HG03103 (cell line): Measurements from ENCODE around the gene FUT8.
"Not testable (repeated sequence)": the region's sequence is repeated elsewhere in the genome, so short reads cannot be mapped to it uniquely, and the experiment has no call there.

Source experiments
- ATAC-seq: cut with Tn5 transposase; IDR thresholded peaks from one replicate; pipeline ENCODE4 v1.9.1; 2021; ENCODE audit warnings: low read depth; ENCODE audit not compliant: unreplicated experiment

Gene FUT8

GRCh38 chr14:65444230-65444629 lies 31.7 kb downstream of the FUT8 start:
- ATAC-seq, result no peak

GRCh38 chr14:65446159-65446558 lies 33.6 kb downstream of the FUT8 start:
- no peak for ATAC-seq

DNA sequence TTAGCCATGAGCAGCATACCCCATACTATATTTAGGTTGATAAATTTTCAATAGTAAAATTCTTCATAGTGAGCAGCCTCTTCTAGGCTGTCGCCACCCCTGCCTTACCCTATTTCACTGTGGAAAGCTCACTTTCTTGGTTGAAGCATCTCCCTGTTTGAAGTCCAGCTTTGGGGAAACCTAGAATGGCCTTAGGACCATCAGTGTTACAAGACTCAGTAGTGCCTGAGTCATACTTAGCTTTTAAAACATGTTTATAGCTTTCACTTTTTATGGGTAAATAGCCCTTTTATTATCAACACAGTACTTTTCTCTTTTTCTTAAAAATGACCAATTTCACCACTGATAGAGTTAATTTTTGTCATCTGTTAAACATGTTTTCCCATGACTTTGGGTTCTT lies 37.1 kb downstream of the FUT8 start:
- ATAC-seq, result no peak

DNA sequence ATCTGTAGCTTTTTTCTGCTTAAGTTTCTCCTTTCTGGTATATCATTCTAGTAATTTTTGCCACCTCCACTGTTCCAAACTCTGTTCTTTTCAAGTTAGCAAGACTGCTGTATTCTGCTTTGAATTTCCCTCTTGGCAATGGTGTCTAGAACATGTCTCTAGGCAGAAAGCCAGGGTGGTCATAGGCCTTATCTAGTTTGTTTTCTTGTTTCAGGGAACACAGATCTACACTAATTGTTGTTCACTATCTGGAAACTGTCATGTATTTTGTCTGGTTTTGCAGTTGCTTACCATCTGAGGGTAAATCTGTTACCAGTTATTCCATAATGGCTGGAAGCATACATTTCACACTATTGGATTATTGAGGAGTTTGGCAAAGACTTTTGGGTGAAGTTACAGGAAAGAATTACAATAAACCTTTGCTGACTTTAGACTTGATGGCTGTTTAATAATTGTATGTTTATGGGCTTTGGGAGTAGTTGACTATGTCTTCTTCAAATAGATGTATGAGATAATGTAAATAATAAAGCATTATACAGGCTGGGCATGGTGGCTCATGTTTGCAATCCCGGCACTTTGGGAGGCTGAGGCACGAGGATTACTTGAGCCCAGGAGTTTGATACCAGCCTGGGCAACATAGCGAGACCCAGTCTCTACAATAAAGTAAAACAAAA lies 41.4 kb downstream of the FUT8 start:
- ATAC-seq, result no peak

DNA sequence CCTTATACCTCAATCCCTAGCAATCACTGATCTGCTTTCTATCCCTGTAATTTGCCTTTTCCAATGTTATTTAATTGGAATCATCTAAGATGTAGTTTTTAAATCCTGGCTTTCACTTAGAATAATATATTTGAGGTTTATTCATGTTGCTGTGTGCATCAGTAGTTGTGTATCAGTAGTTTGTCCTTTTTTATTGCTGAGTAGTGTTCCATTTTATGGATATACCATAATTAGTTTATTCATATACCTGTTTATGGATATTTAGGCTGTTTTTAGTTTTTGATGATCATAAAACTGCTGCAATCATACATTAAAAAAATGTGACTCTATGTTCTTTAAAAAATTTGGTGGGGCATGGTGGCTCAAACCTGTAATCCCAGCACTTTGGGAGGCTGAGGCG lies 43.7 kb downstream of the FUT8 start:
- no peak for ATAC-seq

- no peak for ATAC-seq
Measured at GRCh38 chr14:65461730-65462129, 49.2 kb downstream of the FUT8 start.

DNA sequence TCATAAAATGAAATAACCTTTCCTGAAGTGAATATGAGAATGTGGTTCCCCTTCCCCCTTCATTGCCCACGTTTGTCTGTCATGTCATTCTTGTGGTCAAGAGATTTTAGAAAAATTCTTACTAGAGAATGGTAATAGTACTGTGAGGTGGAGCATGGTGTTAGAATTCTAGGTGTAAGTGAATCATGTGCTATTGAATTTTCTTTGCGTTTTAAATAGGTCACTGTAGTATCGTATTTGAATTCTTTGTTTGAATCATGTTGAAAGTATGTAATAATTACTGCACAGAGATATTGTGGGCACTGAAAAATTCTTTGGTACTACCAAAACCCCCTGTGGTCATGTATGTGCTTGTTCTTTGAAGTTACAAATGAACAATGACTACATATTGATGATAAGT lies 49.9 kb downstream of the FUT8 start:
- peak; percentile 56 for ATAC-seq

DNA sequence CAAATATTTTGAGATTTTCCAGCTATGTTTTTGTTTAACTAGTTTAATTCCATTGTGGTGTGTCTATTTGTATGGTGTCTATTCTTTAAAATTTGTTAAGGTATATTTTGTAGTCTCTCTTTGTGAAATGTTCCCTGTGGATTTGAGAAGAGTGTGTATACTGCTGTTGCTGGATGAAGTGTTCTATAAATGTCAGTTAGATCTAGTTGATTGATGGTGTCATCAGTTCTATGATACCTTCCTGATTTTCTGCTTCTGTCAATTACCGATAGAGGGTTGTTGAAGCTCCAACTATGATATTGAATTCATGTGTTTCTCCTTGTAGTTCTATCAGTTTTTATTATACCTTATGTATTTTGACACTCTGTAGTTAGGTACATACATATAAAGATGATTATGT lies 53.1 kb downstream of the FUT8 start:
- ATAC-seq, result no peak

DNA sequence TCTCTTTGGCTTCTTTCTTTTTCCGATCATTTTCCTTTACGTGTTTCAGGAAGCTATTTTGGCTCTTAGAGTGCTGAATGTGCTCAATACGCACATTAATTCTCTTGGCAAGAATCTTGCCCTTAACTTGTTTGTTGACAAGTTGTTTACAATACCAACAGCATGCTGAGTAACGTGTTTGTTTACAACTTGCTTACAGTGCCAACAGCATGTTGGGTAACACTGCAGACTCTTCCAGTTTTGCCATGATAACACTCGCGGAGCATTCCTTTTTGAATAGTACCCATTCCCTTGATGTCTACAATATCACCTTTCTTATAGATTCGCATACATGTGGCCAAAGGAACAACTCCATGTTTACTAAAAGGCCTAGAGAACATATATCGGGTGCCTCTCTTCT lies 55.4 kb downstream of the FUT8 start:
- not testable (repeated sequence) for ATAC-seq

GRCh38 chr14:65469903-65470302 lies 57.4 kb downstream of the FUT8 start:
- no peak for ATAC-seq

- ATAC-seq, result no peak
Measured at GRCh38 chr14:65470404-65470880, 57.9 kb downstream of the FUT8 start.

GRCh38 chr14:65471038-65471878 lies 58.7 kb downstream of the FUT8 start:
- no peak for ATAC-seq

- no peak for ATAC-seq
Measured at GRCh38 chr14:65472189-65472588, 59.7 kb downstream of the FUT8 start.

DNA sequence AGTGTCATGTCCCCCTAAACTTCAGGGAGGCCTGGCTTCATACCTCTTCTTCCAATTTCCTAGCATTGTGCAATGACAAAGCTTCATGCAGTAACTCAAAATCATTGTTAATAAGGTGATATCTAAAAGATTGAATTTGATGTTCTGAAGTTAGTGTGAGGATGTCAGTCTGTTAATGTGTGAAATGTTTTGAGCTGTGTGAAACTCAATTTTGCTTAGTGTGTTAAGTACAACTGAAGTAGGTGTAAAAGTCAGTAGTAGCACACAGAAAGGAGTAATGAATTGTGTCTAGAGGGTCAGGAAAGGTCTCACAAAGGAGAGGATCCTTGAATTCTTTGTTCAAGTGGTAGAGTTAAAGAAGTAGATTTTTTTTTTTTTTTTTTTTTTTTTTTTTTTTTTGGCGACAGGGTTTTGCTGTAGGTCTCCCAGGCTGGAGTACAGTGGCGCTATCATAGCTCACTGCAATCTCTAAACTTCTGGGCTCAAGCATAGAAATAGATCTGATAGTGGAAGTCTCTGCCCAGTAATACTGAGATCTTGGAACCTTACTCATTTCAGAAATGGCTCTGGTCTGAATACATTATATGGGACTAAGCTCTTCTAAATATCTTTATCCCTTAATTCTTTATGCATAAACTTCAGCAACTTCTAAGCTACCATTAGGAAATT lies 63.9 kb downstream of the FUT8 start:
- ATAC-seq, result peak; percentile 64

DNA sequence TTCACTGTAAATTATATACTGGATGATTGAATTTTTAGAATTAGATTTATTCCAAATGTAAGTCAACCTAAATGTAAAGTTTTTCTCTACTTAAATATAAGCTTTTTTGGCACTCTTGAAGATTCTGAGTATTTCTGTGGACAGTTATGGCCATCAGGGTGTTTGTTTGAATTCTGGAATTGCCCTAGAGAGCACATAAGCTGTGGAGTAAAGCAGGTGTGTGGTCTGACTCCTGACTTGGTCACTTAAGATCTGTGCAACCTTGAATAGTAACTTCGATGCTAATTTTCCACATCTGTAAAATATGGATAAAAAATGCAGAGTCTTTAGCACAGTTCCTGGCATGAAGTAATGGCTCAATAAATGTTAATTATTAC lies 64.4 kb downstream of the FUT8 start:
- no peak for ATAC-seq

- ATAC-seq, result no peak
Measured at GRCh38 chr14:65478017-65478416, 65.5 kb downstream of the FUT8 start.

DNA sequence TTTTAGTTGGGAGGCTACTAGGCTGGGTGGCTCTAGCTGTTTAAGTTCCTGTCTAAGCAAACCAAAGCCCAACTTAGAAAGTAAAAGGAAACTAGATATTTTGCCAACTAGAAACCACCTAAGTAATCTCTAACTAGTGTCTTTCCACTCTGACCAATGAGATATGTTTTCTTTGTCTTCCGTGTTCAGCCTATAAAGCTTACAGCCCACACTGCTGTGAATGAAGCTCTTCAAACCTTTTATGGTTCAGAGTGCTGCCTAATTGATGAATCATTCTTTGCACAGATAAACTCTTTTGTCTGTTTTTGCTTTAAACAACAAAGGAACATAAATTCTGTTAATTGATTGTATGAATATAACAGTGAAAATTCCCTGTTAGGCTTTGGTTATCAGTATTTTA lies 66.1 kb downstream of the FUT8 start:
- no peak for ATAC-seq

DNA sequence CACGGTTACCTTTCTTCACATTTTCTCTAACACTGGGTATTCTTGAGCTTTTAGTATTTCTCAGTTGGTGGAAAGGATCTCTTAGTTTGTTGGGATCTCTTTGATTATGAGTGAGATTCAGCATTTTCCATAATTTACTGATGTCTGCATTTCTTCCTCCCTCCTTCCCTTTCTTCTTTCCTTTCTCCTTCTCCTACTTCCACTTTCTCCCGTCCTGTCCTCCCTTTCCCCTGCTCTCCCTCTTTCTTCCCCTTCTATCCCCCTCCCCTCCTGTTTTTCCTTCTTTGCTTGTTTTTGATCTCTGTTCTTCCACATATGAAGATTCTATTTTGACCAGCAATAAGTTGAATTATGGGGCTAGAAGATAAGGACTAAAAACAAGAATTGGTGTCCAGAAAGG lies 66.9 kb downstream of the FUT8 start:
- ATAC-seq, result no peak

GRCh38 chr14:65482757-65483438 lies 70.4 kb downstream of the FUT8 start:
- no peak for ATAC-seq

GRCh38 chr14:65483647-65484046 lies 71.1 kb downstream of the FUT8 start:
- ATAC-seq, result no peak

GRCh38 chr14:65485516-65485915 lies 73.0 kb downstream of the FUT8 start:
- no peak for ATAC-seq
